DOHH2 (cell line): ENCODE results near the gene SUN1.

Source experiments
- EZH2phosphoT487 ChIP-seq: fragments of 200-600 bp; sonication (generic); IDR thresholded peaks from 2 replicates; pipeline ENCODE4 v1.6.1; 2017; ENCODE audit warnings: borderline replicate concordance, mild to moderate bottlenecking, antibody characterized with exemption, low read length, moderate library complexity, mixed read lengths
- TF ChIP-seq, protein P1 (sequence below): fragments of 200-600 bp; sonication (generic); IDR thresholded peaks from one replicate; pipeline ENCODE4 v1.5.1; 2014; ENCODE audit warnings: antibody characterized with exemption, mild to moderate bottlenecking, low read depth, low read length; ENCODE audit not compliant: poor library complexity, severe bottlenecking

DNA sequence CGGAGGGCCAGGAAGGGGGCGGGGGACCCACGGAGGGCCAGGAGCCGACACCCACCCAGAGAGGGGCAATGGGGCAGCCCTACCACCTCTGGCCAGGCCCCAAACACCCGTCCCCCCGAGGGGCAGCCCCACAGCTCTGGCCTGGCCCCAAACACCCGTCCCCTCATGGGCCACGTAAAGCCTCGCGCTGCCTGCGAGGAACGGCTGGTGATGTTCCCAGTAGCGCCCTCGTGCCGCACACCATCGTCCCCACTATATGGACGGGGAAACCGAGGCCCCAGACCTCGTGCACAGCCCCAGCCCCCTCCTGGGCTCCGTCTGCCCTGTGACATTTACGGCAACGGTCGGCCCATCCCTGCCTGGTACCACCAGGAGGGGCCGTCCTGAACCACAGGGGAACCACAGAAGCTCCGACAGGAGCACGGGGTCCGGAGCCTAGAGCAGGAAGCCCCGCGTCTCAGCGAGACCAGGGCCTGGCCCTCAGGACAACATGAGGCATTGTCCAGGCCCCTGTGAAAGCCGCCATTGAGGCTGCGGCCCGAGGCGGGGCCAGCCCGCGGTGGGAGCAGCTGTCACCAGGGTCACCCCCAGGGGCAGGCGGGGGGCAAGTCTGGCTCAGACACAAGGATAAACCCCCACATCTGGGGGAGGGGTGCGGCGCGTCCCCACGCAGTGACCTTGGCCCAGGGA, 79.7 kb downstream of the SUN1 start:
- TF ChIP-seq, protein P1, sequence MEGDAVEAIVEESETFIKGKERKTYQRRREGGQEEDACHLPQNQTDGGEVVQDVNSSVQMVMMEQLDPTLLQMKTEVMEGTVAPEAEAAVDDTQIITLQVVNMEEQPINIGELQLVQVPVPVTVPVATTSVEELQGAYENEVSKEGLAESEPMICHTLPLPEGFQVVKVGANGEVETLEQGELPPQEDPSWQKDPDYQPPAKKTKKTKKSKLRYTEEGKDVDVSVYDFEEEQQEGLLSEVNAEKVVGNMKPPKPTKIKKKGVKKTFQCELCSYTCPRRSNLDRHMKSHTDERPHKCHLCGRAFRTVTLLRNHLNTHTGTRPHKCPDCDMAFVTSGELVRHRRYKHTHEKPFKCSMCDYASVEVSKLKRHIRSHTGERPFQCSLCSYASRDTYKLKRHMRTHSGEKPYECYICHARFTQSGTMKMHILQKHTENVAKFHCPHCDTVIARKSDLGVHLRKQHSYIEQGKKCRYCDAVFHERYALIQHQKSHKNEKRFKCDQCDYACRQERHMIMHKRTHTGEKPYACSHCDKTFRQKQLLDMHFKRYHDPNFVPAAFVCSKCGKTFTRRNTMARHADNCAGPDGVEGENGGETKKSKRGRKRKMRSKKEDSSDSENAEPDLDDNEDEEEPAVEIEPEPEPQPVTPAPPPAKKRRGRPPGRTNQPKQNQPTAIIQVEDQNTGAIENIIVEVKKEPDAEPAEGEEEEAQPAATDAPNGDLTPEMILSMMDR = no peak
- TF ChIP-seq EZH2phosphoT487 = no peak
